Femur (tissue), 1 donor: ENCODE data around the gene LAS1L.
"Not testable (repeated sequence)": the region's sequence is repeated elsewhere in the genome, so short reads cannot be mapped to it uniquely, and the experiment has no call there.

Source experiments
- DNase-seq: peaks from one replicate; pipeline ENCODE4 v3.0.0-alpha.2; 2017

The LAS1L gene

GRCh38 chrX:65534450-65535292 lies at the start of gene LAS1L:
Gene LAS1L, minus strand, starts transcription at chrX:65534787. Its CDS starts 72 bp downstream, at chrX:65534715.
- DNase-seq, result peak; percentile 96

GRCh38 chrX:65582450-65583082 lies 48.0 kb upstream of the LAS1L start:
- DNase-seq, result no peak

GRCh38 chrX:65581661-65582339 lies 47.2 kb upstream of the LAS1L start:
- peak; percentile 78 for DNase-seq

- no peak for DNase-seq
Observed at GRCh38 chrX:65578346-65578745, 43.8 kb upstream of the LAS1L start.

GRCh38 chrX:65576160-65576559 lies 41.6 kb upstream of the LAS1L start:
- no peak for DNase-seq

GRCh38 chrX:65575022-65575421 lies 40.4 kb upstream of the LAS1L start:
- no peak for DNase-seq

- DNase-seq, result no peak
Observed at GRCh38 chrX:65574356-65574755, 39.8 kb upstream of the LAS1L start.

- no peak for DNase-seq
Observed at GRCh38 chrX:65572971-65573370, 38.4 kb upstream of the LAS1L start.

GRCh38 chrX:65562850-65563249 lies 28.3 kb upstream of the LAS1L start:
- DNase-seq, result not testable (repeated sequence)

- no peak for DNase-seq
Observed at GRCh38 chrX:65551489-65552339, 17.1 kb upstream of the LAS1L start.

GRCh38 chrX:65551086-65551485 lies 16.5 kb upstream of the LAS1L start:
- DNase-seq, result no peak

GRCh38 chrX:65545456-65545855 lies 10.9 kb upstream of the LAS1L start:
- no peak for DNase-seq

GRCh38 chrX:65537229-65537628 lies 2.6 kb upstream of the LAS1L start:
- DNase-seq, result no peak

GRCh38 chrX:65536291-65536690 lies 1.7 kb upstream of the LAS1L start:
- DNase-seq, result no peak

- DNase-seq, result no peak
Observed at GRCh38 chrX:65532016-65532415, 2.6 kb downstream of the LAS1L start.

GRCh38 chrX:65528705-65529340 lies 5.8 kb downstream of the LAS1L start:
- peak; percentile 40 for DNase-seq

- DNase-seq, result no peak
Observed at GRCh38 chrX:65528293-65528692, 6.3 kb downstream of the LAS1L start.

GRCh38 chrX:65524139-65524538 lies 10.4 kb downstream of the LAS1L start:
- DNase-seq, result no peak

- no peak for DNase-seq
Observed at GRCh38 chrX:65522739-65523372, 11.7 kb downstream of the LAS1L start.

GRCh38 chrX:65519530-65519929 lies 15.1 kb downstream of the LAS1L start:
- not testable (repeated sequence) for DNase-seq

- not testable (repeated sequence) for DNase-seq
Observed at GRCh38 chrX:65518980-65519379, 15.6 kb downstream of the LAS1L start.

GRCh38 chrX:65517923-65518322 lies 16.7 kb downstream of the LAS1L start:
- no peak for DNase-seq
